Activated T-cell treated with anti-CD3 and anti-CD28 coated beads, Interleukin-2, amount 50 U/mL, for 24 hours (primary cell): Measurements from ENCODE around the gene FAM47E.
"Not testable (repeated sequence)": the region's sequence is repeated elsewhere in the genome, so short reads cannot be mapped to it uniquely, and the experiment has no call there.

Source experiments
- DNase-seq: peaks from one replicate; pipeline ENCODE4 v3.0.0-alpha.2; 2020
- H3K27ac Mint-ChIP-seq: 2 replicates; pipeline ENCODE4 v1.8.0; 2020; ENCODE audit warnings: mild to moderate bottlenecking, mixed read lengths
- H3K27me3 Mint-ChIP-seq: 2 replicates; pipeline ENCODE4 v1.8.0; 2020; ENCODE audit warnings: mixed read lengths
- H3K36me3 Mint-ChIP-seq: 2 replicates; pipeline ENCODE4 v1.8.0; 2020; ENCODE audit warnings: low read depth, mixed read lengths
- H3K4me1 Mint-ChIP-seq: 2 replicates; pipeline ENCODE4 v1.8.0; 2020; ENCODE audit warnings: low read depth, mixed read lengths
- H3K4me3 Mint-ChIP-seq: 2 replicates; pipeline ENCODE4 v1.8.0; 2020; ENCODE audit warnings: mild to moderate bottlenecking, moderate library complexity, mixed read lengths
- H3K9me3 Mint-ChIP-seq: 2 replicates; pipeline ENCODE4 v1.8.0; 2020; ENCODE audit warnings: mixed read lengths

FAM47E gene

GRCh38 chr4:76287811-76288210 is 36.3 kb downstream of the FAM47E start:
- not testable (repeated sequence) for H3K4me1 Mint-ChIP-seq, DNase-seq, H3K27me3 Mint-ChIP-seq, H3K27ac Mint-ChIP-seq, H3K36me3 Mint-ChIP-seq, H3K9me3 Mint-ChIP-seq, H3K4me3 Mint-ChIP-seq

GRCh38 chr4:76292730-76293129 is 41.2 kb downstream of the FAM47E start:
- no peak for DNase-seq

DNA sequence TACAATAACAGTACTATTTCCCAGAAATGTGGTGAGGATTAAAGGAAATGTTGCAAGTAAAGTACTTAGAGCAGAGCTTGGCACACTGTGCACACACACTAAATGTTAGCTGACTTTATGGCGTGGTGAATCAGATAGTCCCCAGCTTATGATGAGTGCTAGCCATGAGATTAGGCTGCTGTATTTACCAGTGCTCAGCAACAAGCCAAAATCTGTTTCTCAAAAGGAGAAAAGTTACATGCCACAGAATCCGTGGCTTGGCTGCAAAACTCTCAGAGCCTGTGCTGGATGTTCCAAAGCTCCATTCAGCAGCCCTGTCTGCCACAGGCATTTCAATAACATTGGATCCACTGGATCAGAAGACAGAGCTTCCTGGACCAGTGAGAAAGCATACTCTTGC is 42.3 kb downstream of the FAM47E start:
- Mint-ChIP-seq H3K27ac (no peak overlapping the region), H3K4me3 (no peak overlapping the region), H3K27me3 (peaks cover 9% of the 10 kb centered on the region), H3K4me1 (no peaks in the 10 kb centered on the region), H3K9me3 (peaks cover 13% of the 10 kb centered on the region), H3K36me3 (peaks cover 4% of the 10 kb centered on the region)
- no peak for DNase-seq

More at GRCh38 chr4:76292730-76293129, 41.2 kb downstream of the FAM47E start:
- Mint-ChIP-seq H3K4me3 (no peak overlapping the region), H3K4me1 (no peaks in the 10 kb centered on the region), H3K36me3 (no peaks in the 10 kb centered on the region), H3K9me3 (peaks cover 5% of the 10 kb centered on the region), H3K27ac (no peak overlapping the region), H3K27me3 (peaks cover 11% of the 10 kb centered on the region)

DNA sequence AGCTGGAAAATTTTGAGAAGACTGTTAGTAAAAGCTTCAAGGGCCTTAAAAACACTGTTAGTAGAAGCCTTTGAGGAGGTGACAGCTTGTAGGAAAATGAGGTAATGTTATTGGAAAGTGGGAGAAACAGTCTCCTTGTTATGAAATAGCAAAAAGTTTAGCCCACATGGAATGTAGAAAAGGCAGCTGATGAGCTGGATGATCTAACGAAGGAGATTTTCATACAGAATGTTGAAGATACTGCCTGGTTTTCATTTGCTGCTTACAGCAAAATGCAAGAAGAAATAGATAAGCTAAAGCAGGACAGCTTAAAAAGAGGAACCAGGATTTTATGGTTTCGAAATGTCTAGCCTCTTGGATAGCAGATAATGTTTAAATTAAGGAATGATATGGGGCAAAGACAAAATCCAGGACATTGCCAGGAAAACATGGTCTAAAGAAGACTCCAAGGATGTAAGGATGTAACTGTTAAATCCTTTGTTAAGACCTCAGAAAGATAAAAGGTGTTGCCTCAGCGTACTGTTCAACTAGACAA is 44.8 kb downstream of the FAM47E start:
- Mint-ChIP-seq H3K4me1 (peaks cover 8% of the 10 kb centered on the region), H3K27ac (no peak overlapping the region), H3K27me3 (peaks cover 9% of the 10 kb centered on the region), H3K4me3 (no peak overlapping the region), H3K36me3 (peaks cover 4% of the 10 kb centered on the region), H3K9me3 (peaks cover 13% of the 10 kb centered on the region)
- DNase-seq, result no peak

DNA sequence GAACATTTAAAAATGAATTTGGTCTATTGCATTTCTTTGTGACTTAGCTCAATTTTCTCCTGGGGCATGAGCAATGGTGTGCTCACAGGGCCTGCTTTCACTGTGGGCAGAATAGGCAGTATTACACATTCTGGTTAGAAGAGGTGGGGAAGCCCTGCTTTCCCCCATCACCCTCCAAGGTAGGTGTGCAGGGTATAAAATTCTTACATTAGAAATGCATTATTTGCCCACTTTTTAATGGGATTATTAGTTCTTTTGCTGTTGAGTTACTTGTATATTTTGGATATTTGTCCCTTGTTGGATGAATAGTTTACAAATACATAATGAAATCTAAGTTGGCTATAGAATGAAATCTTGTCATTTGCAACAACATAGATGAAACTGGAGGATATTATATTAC is 46.7 kb downstream of the FAM47E start:
- Mint-ChIP-seq H3K36me3 (peaks cover 4% of the 10 kb centered on the region), H3K4me1 (peaks cover 23% of the 10 kb centered on the region), H3K9me3 (peaks cover 13% of the 10 kb centered on the region), H3K27me3 (peaks cover 5% of the 10 kb centered on the region), H3K27ac (no peak overlapping the region), H3K4me3 (no peak overlapping the region)
- no peak for DNase-seq

- Mint-ChIP-seq H3K9me3 (peaks cover 13% of the 10 kb centered on the region), H3K27ac (no peak overlapping the region), H3K27me3 (peaks cover 8% of the 10 kb centered on the region)
Observed at GRCh38 chr4:76300012-76300411, 48.5 kb downstream of the FAM47E start.

GRCh38 chr4:76301068-76301774 is 49.7 kb downstream of the FAM47E start:
- Mint-ChIP-seq H3K4me3 (no peak overlapping the region), H3K27me3 (peaks cover 12% of the 10 kb centered on the region), H3K4me1 (peaks cover 39% of the 10 kb centered on the region), H3K36me3 (peaks cover 4% of the 10 kb centered on the region), H3K27ac (peak overlapping the region; percentile 55), H3K9me3 (peaks cover 10% of the 10 kb centered on the region)
- no peak for DNase-seq

More at GRCh38 chr4:76300012-76300411, 48.5 kb downstream of the FAM47E start:
- Mint-ChIP-seq H3K4me1 (peaks cover 28% of the 10 kb centered on the region), H3K36me3 (peaks cover 4% of the 10 kb centered on the region), H3K4me3 (no peak overlapping the region)
- no peak for DNase-seq

DNA sequence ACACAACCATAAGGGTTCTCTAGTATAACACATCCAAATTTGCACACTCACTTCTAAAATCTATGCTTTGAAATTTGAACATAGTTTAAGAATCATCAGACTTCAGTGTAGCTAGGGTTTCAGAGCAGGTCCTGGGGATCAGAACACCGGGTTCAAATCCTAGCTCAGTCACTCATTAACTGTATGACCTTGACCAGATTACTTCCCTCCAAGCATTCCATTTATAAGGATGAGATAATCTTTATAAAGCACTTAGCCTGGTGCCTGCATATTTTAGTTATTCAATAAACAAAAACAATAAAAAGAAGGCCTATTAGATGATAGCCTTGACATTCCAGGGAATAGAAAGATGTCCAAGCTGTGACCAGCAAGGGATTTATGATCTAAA is 50.2 kb downstream of the FAM47E start:
- no peak for DNase-seq
- Mint-ChIP-seq H3K9me3 (peaks cover 10% of the 10 kb centered on the region), H3K27ac (no peak overlapping the region), H3K36me3 (peaks cover 4% of the 10 kb centered on the region), H3K4me3 (no peak overlapping the region), H3K4me1 (peaks cover 42% of the 10 kb centered on the region), H3K27me3 (peaks cover 15% of the 10 kb centered on the region)

GRCh38 chr4:76302826-76303438 is 51.4 kb downstream of the FAM47E start:
- Mint-ChIP-seq H3K36me3 (peaks cover 4% of the 10 kb centered on the region), H3K27me3 (peaks cover 21% of the 10 kb centered on the region), H3K4me3 (no peak overlapping the region), H3K9me3 (peaks cover 7% of the 10 kb centered on the region), H3K4me1 (peaks cover 42% of the 10 kb centered on the region), H3K27ac (no peak overlapping the region)
- no peak for DNase-seq

DNA sequence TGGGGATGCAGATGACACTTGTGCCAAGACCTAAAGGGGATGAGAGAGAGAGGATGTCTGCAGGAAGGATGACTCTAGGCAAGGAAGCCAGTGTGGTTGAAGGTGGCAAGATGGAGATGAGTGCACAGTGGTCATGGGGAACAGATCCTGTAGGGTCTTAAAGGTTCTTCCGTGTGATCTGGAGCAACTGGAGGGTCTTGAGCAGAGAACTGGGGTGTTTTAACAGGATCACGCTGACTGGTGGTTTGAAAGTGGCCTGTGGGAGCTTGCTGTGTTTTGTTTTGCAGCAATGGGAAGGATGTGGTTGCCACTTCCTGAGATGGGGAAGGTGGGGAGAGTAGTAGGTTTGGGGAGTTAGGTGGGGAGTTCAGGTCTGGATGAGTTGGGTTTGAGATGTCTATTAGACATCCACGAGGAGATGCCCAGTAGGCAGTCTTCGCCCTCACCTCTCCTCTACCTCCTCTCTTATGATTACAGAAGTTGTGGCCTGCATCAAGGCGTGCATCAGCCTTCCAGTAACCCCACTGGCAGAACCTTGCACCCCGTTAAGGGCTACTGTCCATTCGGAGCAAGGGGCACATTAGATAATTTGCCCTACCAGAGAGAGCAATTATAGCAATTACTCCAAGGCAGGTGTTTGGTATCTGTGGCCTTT is 53.6 kb downstream of the FAM47E start:
- Mint-ChIP-seq H3K27ac (no peak overlapping the region), H3K36me3 (no peaks in the 10 kb centered on the region), H3K4me1 (peaks cover 42% of the 10 kb centered on the region), H3K4me3 (peak overlapping the region; percentile 75), H3K27me3 (peaks cover 27% of the 10 kb centered on the region), H3K9me3 (no peaks in the 10 kb centered on the region)
- peak; percentile 37 for DNase-seq

GRCh38 chr4:76305971-76306881 is 54.7 kb downstream of the FAM47E start, which contains the start of gene STBD1:
Gene STBD1, plus strand, starts transcription at chr4:76306733. Its CDS starts 37 bp downstream, at chr4:76306770.
- H3K4me1 Mint-ChIP-seq, result peaks cover 36% of the 10 kb centered on the region
- no peaks in the 10 kb centered on the region for H3K36me3 Mint-ChIP-seq
- H3K4me3 Mint-ChIP-seq, result peak within 1 kb of the TSS; percentile 75
- peak within 1 kb of the TSS; percentile 39 for H3K27ac Mint-ChIP-seq
- peak; percentile 67 for DNase-seq
- H3K27me3 Mint-ChIP-seq, result peaks cover 27% of the 10 kb centered on the region
- H3K9me3 Mint-ChIP-seq, result no peaks in the 10 kb centered on the region

GRCh38 chr4:76306882-76307659 is 55.5 kb downstream of the FAM47E start:
- peaks cover 27% of the 10 kb centered on the region for H3K4me1 Mint-ChIP-seq
- no peaks in the 10 kb centered on the region for H3K9me3 Mint-ChIP-seq
- H3K27me3 Mint-ChIP-seq, result peaks cover 27% of the 10 kb centered on the region
- H3K27ac Mint-ChIP-seq, result peak overlapping the region; percentile 20
- H3K4me3 Mint-ChIP-seq, result peak overlapping the region; percentile 75
- H3K36me3 Mint-ChIP-seq, result no peaks in the 10 kb centered on the region
- DNase-seq, result peak; percentile 49

DNA sequence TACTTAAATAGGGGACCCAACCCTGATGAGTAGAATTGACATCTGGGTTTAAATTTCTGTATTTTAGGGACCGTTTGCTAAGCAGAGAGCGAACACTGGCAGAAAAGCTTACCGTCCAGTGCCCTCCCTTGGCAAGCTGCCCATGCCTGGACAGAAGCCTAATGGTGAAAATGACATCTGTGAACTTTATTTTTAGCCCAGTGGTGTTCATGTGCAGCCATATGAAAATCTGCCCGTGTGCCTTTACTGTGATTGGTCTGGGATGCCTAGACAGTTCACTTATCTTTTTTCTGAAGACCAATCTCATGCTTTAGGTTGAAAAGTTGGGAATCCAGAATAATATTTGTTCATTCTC is 56.1 kb downstream of the FAM47E start:
- no peak for DNase-seq
- H3K9me3 Mint-ChIP-seq, result no peaks in the 10 kb centered on the region
- peaks cover 27% of the 10 kb centered on the region for H3K27me3 Mint-ChIP-seq
- H3K4me3 Mint-ChIP-seq, result no peak overlapping the region
- H3K36me3 Mint-ChIP-seq, result no peaks in the 10 kb centered on the region
- H3K4me1 Mint-ChIP-seq, result peaks cover 23% of the 10 kb centered on the region
- H3K27ac Mint-ChIP-seq, result no peak overlapping the region
